NCI-H187 treated with DMSO at 0.1 percent for 48 hours (cell line): ENCODE data around the gene CNOT9.

ENCODE experiments used
- DNase-seq: peaks from one replicate; lab custom pipeline; 2025; lab: John Stamatoyannopoulos, UW

CNOT9 gene

DNA sequence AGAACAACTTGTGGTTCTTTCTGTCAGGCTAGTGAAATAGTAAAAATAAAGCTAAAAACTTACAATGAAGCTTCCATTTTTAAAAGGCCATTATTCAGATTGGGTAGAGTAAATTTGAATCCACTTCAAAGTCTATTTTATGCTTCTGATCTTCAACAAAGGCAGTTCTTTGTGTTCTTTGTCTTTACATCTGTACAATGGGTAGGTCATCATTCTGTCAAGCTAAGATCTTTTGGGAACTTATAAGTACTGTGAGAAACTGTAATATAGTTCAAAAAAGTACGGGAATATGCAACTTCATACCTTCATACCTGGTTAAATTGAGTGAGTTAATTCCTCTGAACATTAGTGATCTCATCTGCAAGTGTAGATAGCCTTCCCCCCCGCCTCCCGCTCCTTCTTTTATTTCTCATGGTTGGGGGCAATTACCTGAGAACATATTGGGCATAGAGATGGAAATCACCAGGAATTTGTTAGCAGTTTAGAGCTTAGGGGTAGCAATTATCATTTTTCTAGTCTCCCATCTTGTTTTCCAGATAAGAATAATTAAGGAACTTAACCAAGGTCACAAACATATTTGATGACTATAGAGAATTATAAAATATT is 9.7 kb downstream of the CNOT9 start:
- DNase-seq = no peak

- DNase-seq = no peak
Observed at GRCh38 chr2:218582076-218582475, 13.4 kb downstream of the CNOT9 start.

DNA sequence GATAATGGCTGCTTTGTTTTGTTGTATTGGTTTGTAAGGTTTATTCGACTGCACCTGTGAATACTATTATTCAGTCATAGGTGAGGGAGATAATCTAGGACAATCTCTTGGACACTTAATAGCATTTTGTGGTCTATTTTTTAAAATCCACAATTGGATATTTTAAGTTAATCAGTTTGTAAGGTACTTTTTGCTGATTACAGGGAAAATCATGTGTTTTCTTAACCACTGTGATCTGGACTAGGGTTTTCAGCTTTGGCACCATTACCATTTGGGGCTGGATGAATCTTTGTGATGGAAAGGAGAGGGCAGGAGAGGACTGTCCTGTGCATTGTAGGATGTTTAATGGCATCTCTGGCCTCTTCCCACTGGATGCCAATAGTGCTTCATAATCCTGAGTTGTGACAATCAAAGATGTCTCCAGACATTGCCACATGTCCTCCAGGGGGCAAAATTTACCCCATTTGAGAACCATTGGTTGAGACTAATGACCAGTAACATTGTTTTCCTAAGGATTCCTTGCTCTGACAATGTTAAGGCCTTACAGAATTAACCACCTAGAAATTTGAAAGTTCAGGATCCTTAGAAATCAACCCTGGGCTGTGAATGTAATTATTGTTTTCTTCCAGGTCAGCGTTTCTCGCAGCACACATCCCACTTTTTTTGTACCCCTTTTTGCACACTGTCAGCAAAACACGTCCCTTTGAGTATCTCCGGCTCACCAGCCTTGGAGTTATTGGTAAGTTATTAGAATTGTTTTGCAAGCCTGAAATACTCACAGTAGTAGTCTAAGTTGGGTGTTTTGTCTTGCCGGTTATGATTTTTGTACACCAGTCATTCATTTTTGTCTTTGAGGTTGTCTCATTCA is 15.6 kb downstream of the CNOT9 start:
- DNase-seq = no peak

DNA sequence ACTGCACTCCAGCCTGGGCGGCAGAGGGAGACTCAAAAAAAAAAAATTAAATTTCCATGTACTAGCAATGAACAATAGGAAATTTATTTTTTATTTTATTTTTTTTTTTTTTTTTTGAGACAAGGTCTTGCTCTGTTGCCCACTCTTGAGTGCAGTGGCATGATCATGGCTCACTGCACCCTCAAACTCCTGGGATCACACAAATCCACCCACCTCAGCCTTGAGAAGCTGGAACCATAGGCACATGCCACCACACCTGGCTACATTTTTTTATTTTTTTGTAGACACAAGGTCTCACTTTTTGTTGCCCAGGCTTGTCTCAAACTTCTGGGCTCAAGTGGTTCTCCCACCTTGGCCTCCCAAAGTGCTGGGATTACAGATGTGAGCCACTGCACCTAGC is 16.9 kb downstream of the CNOT9 start:
- no peak for DNase-seq

DNA sequence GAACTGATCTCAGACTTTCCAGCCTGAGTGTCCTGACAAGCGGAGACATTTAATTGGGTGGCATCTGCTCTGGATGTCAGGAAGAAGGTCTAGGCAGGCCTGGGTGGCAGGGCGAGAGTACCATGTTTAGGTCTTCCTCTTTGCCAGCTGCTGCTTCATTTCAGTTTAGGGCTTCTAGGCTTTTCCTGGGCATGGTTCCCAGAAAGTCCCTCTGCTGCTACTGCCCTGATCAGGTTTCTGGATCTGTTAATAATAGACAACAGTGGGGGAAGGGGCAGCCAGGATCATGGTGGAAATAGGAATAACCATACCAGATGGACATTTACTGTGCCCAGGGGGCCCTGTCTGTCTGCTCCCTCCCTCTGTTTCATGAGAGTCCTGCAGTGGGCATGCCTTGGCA is 36.8 kb downstream of the CNOT9 start:
- no peak for DNase-seq

DNA sequence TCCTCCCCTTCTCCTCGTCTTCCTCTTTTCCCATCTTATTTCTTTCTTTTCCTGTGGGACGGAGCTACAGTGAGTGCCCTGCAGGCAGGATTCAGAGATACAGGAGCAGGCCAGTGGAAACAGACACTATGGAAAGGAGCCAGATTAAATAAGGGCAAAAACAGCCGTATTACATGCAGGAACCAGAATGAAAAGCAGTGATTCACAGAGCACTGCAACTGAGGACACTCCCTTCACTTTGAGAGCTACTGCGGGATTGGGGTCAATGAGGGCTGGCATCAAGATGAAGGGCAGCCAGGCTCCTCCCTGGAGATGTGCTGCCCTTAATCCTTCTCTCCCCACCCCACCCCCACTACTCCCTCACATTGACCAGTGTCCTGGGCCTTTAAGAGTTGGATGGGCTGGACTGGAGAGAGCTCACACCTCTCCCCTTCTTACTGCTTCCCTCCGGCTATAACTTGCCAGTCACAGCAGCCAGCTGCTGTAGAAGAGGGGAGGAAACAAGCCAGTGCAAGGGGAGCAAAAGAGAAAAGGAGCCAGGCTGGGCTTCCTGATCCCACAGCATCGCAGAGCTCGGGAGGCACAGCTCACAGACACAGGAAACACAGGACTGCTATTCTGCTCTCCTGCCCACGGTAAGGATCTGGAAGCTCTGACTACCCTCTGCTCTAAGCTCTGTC is 38.9 kb downstream of the CNOT9 start, which contains the start of gene PLCD4:
TSS of gene PLCD4 (plus strand) at position 464 of the 680 bp plus-strand sequence. CDS start 7,841 bp downstream, outside the sequence.
- DNase-seq = no peak

GRCh38 chr2:218615868-218616315 is 47.3 kb downstream of the CNOT9 start:
- DNase-seq = no peak

GRCh38 chr2:218618102-218618860 is 49.6 kb downstream of the CNOT9 start:
- no peak for DNase-seq

- no peak for DNase-seq
Observed at GRCh38 chr2:218621007-218621406, 52.4 kb downstream of the CNOT9 start.

DNA sequence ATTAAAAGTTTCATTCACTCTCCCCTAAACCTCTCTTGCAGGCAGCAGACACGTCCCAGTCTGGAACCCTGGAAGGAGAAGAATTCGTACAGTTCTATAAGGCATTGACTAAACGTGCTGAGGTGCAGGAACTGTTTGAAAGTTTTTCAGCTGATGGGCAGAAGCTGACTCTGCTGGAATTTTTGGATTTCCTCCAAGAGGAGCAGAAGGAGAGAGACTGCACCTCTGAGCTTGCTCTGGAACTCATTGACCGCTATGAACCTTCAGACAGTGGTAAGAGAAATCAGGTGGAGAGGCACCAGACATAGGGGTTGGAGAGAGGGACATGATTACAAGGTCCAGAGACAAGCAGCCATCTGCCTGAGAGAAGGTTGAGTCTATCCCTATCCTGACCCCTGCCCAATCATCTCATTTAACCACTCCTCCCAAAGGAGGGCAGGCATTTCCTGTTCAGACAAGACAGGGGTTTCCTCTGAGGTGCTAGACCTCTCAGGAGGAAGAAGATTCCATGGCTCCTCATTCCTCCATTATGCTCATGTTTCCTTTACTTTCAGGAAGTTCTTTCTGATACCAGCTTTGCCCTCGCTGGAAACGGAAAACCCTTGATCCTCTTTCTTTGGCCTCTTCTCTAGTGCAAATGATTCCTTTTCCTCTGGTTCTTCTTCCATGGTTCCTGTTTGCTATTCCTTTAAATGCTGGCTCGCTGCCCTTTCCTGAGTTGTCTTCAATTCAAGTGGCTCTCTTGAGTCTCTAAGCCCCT is 54.1 kb downstream of the CNOT9 start:
- DNase-seq = no peak

DNA sequence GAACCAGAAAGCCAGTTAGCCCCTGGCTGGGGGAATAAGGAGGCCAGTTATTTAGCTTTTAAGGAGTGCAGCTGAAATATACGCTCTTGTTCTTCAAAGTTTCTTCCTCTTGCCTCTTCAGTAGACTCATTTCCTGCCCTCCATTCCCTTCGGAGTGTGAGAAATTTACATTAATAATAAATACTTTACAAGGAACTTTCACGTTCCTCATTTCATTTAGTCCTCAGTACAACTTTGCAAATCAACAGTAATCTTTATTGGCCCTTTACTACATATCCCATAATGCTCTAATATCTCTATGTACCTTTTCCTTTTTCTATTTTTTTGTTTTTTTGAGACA is 54.7 kb downstream of the CNOT9 start:
- no peak for DNase-seq

DNA sequence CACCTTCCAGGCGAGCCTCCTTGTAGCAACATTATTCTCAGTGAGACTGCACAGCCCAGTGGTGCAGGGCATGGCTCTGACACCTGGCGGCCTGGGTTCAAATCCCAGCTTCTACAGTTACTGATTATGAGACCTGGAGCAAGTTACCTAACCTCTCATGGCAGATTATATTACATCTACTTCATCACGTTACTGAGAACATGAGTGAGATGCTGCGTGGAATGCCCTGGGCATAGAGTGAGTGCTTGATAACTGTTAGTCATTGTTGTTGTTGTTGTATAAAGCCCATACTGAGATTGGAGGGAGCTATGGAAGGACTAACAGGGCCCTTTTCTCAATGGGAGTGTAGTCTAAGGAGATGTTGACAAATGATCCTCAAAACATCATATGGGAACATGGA is 57.7 kb downstream of the CNOT9 start:
- DNase-seq = no peak

GRCh38 chr2:218627939-218628338 is 59.3 kb downstream of the CNOT9 start:
- DNase-seq = no peak

GRCh38 chr2:218631837-218632236 is 63.2 kb downstream of the CNOT9 start:
- no peak for DNase-seq

GRCh38 chr2:218635719-218636118 is 67.1 kb downstream of the CNOT9 start:
- DNase-seq = no peak

DNA sequence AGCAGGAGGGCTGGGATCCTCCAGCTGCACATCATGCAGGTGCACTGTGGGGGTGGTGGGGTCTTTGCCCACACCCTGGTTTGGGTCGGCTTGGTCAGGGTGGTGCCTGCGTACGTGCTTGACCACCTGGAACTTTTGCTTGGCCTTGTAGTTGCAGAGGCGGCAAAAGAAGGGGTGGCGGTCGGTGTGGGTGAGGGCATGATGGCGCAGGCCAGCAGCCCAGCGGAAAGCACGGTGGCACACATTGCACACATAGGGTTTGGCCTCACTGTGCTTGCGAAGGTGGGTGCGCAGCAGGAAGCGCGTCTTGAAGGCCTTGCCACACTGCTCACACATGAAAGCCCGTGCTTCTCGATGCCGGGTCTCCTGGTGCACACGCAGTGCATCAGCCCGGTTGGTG is 69.7 kb downstream of the CNOT9 start:
- DNase-seq = no peak

GRCh38 chr2:218642121-218642656 is 73.5 kb downstream of the CNOT9 start:
- DNase-seq = no peak

DNA sequence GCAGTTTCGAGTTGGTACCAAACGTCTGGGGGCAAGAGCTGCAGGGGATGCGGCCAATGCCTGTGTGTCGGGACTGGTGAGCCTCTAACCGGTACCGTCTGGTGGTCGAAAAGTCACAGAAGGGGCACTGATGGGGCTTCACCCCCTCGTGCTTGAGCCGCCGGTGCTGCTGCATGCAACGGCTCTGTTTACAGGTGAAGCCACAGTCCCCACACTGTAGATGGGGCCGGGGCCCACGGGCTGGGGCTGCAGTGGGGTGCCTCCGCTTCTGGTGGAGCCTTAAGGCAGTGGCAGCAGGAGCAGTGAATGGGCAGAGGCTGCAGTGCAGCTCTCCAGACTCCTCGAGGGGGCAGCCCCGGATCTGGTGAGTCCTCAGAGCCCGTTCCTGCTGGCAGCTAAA is 74.1 kb downstream of the CNOT9 start:
- DNase-seq = no peak

DNA sequence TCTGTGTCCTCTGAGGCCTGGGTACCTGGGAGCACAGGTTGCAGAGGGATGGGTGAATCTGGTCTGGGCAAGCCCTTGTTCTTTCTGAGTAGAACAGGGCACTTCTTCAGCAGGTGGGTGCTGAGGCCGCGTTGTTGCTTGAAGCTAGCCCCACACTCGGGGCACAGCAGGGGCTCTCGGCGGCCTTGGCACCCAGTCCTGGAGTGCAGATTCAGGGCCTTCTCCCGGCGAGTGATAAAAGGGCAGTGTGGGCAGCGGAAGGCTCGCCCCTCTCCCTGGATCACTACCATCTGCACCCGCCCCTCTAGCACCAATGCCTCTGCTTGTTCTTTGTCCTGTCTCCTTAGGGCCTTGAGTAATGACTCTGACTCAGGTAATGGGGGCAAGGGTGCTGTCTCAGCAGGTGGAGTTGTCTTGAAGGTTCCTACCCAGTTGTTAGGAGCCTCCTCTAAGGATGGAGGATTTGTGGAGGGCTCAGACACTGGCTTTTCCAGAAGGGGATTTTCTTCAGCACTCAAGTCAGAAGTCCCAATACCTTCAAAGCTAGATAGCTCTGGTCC is 75.2 kb downstream of the CNOT9 start:
- DNase-seq = no peak

DNA sequence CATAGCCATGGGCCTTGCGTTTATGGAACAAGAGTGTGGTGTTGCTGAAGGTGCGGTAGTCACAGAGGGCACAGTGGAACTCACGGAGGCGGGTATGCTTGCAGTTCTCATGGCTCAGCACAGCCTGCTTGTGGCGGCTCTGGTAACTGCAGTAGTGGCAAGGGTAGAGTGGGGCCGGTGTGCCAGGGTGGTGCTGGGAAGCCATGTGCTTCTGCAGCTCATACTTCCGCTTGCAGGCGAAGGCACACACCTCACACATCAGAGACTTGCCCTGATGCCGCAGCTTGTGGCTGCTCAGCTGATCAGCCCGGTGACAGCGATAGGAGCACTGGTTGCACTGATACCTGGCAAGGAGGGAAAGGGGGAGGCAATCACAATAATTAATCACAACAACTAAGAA is 76.1 kb downstream of the CNOT9 start:
- no peak for DNase-seq

DNA sequence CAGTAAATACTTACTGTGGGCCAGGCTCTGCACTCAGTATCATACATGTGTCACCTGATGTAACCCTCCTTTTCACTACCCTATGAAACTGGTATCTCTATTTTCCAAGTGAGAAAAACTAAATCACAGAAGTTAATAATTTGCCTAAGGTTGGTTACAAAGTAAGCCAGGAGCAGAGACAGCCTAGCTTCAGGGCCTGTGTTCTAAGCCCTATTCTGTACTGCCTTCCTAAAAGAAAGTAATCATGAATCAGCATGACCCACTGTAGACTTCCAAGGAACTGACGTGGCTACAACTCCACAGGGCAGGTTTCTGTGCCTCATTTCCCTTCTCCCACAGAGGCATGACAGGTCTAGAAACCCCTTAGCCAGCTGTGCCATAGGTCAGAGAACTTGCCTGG is 76.5 kb downstream of the CNOT9 start:
- no peak for DNase-seq
